ENCODE measurements around the gene LDOC1.
"Not testable (repeated sequence)": the region's sequence is repeated elsewhere in the genome, so short reads cannot be mapped to it uniquely, and the experiment has no call there.

LDOC1 gene

DNA sequence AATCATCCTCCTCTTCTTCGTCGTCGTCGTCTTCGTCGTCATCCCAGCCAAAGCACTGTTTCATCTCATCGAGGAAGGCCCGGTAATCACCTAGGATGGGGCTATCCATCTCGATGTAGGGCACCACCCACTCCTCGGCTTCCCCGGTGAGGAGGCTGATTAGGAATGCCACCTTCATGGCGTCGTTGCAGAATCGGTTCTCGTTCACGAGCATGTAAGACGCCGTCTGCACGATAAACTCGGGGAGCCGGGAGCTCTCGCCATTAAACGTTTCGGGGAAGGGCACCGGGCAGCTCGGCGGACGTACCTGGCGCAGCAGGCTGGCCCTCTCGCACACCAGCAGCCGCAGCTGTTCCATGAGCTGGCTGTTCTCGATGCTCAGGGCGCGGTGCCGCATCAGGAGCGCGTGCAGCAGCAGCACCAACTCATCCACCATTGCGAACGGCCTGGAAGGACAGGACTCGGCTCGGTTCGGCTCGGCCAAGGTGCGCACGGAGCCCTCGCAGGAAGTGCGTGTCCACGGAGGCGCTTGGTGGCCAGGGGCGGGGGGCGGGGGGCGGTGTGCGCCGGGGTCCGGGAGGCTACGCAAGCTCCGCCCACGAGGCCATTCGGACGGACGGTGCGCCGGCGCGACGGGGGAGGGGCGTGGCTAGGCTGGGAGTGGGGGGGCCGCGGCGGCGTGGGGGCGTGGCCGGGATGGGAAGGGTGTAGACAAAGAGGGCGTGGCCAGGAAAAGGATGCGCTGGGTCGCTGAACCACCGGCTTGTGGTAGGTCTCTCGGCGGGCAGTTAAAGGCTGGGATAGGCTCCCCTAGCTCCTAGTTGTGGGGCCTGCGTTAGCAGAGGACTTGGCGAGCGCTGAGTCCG lies at the start of gene LDOC1:
LDOC1 (minus strand) TSS at position 544 of the 866 bp plus-strand sequence; CDS start at position 436, 108 bp downstream.
- peak; percentile 59 for DNase-seq

GRCh38 chrX:141221611-141222010 lies 44.7 kb upstream of the LDOC1 start:
- no peak for DNase-seq

- no peak for DNase-seq
These were observed 43.5 kb upstream of the LDOC1 start for GRCh38 chrX:141220342-141221008.

DNA sequence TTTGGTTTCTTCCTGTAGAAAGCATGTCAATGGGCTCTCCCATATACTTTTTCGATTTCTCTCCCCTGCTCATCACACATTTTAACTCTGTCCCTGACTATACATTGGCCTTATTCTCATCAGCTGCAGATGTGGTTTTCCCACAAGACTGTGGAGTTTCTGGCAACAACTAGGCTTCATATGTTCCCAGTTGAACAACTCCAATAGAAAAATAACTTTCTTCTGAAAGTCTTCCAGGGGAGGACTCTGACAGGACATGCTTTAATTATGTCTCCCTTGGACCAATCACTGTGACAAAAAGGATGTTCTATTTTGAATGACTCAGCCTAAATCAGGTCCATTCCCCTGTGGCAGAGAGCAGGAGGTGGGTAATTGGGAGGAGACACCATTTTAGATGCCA lies 37.3 kb upstream of the LDOC1 start:
- no peak for DNase-seq

DNA sequence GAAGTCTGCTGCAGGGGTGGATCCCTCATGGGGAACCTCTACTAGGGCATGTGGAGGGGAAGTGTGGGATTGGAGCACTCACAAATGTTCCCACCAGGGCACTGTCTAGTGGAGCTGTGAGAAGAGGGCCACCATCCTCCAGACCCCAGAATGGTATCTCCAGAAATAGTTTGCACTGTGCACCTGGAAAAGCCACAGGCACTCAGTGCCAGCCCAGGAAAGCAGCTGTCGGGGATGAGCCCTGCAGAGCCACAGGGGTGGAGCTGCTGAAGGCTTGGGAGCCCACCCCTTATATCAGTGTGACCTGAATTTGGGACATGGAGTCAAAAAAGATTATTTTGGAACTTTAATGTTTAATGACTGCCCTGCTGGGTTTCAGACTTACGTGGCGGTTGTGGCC lies 25.0 kb upstream of the LDOC1 start:
- no peak for DNase-seq

GRCh38 chrX:141188573-141188972 lies 11.6 kb upstream of the LDOC1 start:
- not testable (repeated sequence) for DNase-seq

DNA sequence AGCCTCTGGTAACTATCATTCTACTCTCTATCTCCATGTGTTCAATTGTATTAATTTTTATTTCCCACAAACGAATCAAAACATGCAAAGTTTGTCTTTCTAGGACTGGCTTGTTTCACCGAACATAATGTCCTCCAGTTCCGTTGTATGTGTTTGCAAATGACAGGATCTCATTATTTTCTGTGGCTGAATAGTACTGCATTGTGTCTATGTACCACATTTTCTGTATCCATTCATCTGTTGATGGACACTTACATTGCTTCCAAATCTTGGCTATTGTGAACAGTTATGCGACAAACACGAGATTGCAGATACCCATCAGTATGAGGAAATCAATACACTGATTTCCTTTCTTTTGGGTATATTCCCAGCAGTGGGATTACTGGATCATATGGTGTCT lies 8.4 kb upstream of the LDOC1 start:
- no peak for DNase-seq

GRCh38 chrX:141183000-141183399 lies 6.1 kb upstream of the LDOC1 start:
- no peak for DNase-seq

- no peak for DNase-seq
These were observed 3.9 kb upstream of the LDOC1 start for GRCh38 chrX:141180851-141181250.

GRCh38 chrX:141175786-141176185 lies 1.1 kb downstream of the LDOC1 start:
- DNase-seq, result no peak

GRCh38 chrX:141164406-141164805 lies 12.5 kb downstream of the LDOC1 start:
- DNase-seq, result no peak

DNA sequence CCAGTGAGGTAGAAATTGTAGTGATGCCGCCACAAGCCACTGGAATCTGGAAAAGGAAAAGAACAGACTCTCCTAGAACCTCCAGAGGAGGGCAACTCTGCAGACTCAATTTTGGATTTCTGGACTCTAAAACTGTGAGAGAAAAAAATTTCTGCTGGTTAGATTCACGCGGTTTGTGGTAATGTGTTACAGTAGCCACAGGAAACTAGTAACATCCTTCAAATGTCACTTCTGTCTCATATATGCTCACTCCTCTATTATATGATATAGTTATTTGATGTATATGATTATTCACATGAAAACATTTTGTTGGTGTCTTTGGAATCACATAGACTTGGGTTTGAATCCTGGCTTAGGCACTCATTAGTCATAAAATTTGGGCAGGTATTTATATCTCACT lies 18.8 kb downstream of the LDOC1 start:
- DNase-seq, result no peak

GRCh38 chrX:141155231-141155630 lies 21.7 kb downstream of the LDOC1 start:
- DNase-seq, result not testable (repeated sequence)

DNA sequence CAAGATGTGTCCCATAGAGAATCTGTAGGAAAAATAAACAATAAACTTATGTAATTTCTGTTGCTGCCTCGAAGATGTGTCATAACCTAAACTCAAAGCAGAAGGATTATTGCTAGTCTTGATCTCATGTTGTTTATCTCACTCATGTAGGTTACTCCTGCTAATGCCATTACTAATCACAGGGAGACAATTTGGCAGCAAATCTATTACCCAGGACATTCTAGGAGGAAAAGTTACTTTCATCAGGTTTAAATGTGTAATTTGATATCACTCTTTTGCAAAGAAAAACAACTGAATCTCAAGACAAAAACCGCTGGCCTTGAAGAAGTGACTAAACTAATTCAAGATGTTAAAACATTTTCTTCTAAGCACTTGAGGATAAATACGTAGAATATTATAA lies 34.0 kb downstream of the LDOC1 start:
- no peak for DNase-seq

DNA sequence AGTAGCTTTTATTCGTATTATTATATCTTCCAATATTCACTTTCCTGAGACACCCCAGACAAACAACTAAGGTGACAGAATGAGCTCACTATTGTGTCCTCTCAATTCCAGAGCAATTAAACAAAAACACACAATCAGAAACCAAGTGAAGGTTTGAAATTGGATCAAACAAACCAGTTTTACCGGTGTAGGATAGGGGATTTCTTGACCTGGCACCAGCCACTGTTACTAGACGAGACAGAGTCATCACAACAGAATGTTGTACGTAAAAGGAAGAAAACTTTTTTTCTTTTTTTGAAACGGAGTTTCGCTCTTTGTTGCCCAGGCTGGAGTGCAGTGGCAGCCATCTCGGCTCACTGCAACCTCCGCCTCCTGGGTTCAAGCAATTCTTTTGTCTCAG lies 43.7 kb downstream of the LDOC1 start:
- no peak for DNase-seq

GRCh38 chrX:141127146-141127545 lies 49.8 kb downstream of the LDOC1 start:
- DNase-seq, result no peak
